ENCODE results near the gene ARL17B.

The ARL17B gene

DNA sequence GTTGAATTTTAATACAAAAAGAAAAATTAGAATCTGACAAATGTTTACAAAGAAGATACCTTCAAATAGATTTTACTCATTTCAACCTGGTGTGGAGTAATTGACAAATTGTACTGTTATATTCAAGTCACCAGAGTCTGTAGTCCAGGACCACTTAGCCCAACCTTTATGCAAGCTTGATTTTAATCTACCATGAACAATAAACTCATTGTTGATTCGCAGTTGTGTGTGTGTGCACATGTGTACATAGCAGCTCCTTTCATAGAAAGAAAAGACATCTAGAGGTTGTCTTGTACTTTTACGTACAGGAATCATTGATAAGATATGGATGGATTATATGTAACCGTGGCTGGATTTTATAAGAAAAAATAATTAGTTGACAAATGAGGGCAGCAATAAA lies 87.3 kb downstream of the ARL17B start:
- Histone ChIP-seq H3K4me1 (ENCODE audit: control insufficient read depth, low read length) (peaks cover 6% of the 10 kb centered on the region), H3K36me3 (ENCODE audit: control insufficient read depth, low read length) (no peaks in the 10 kb centered on the region), H3K4me3 (ENCODE audit: low read length) (no peak overlapping the region), H3K9me2 (replicated peaks; ENCODE audit: control insufficient read depth, low read length) (no peaks in the 10 kb centered on the region), H3F3A (ENCODE audit: control insufficient read depth, insufficient read depth) (no peaks in the 10 kb centered on the region), H3K27me3 (ENCODE audit: control insufficient read depth, low read length) (peaks cover 8% of the 10 kb centered on the region), H3K4me2 (ENCODE audit: low read length) (no peak overlapping the region), H4K20me1 (ENCODE audit: control insufficient read depth, insufficient read depth, low read depth, low read length) (no peaks in the 10 kb centered on the region), H3K9me3 (ENCODE audit: control insufficient read depth, insufficient read depth, low read length) (no peaks in the 10 kb centered on the region), H3K79me2 (ENCODE audit: control insufficient read depth, low read length) (no peaks in the 10 kb centered on the region), H3K27ac (ENCODE audit: low read depth, low read length) (no peak overlapping the region)
- TF ChIP-seq EZH2phosphoT487 (IDR thresholded peaks at IDR 0.05; ENCODE audit: borderline replicate concordance, low read length), result no peak
- TF ChIP-seq, protein P1, sequence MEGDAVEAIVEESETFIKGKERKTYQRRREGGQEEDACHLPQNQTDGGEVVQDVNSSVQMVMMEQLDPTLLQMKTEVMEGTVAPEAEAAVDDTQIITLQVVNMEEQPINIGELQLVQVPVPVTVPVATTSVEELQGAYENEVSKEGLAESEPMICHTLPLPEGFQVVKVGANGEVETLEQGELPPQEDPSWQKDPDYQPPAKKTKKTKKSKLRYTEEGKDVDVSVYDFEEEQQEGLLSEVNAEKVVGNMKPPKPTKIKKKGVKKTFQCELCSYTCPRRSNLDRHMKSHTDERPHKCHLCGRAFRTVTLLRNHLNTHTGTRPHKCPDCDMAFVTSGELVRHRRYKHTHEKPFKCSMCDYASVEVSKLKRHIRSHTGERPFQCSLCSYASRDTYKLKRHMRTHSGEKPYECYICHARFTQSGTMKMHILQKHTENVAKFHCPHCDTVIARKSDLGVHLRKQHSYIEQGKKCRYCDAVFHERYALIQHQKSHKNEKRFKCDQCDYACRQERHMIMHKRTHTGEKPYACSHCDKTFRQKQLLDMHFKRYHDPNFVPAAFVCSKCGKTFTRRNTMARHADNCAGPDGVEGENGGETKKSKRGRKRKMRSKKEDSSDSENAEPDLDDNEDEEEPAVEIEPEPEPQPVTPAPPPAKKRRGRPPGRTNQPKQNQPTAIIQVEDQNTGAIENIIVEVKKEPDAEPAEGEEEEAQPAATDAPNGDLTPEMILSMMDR (IDR thresholded peaks at IDR 0.05; ENCODE audit: low read depth, low read length, poor library complexity, severe bottlenecking), result no peak

DNA sequence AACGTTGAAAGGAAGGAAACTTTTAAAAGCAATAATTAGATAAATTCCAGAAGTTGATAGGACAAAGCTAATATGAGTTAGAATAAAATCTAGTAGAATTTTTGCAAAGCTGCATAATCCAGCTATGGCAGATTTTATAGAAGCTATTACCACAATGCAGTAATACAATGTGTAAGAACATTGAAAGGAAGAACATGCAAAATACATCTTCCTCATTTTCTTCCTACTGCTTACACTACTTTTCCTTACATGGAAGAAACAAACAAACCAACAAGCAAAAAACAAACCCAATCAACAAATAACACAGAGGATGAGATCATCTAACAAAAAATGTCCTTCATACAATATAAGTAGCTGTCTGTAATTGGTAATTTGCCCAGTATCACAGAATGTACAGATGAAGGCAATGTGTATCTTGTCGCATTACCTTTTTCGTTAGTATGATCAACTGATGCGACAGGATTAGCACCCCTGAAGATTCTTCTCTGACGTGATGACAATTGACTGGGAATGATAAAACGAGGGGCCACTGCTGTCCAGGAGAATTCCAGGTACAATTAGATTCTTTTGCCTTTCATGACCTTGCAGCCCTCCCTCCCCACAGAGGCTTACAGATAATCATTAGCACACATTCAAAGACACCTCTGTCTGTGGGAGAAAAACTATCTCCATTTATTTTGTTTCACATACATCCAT lies 87.9 kb downstream of the ARL17B start:
- TF ChIP-seq, protein P1 (IDR thresholded peaks at IDR 0.05; ENCODE audit: low read depth, low read length, poor library complexity, severe bottlenecking), result no peak
- TF ChIP-seq EZH2phosphoT487 (IDR thresholded peaks at IDR 0.05; ENCODE audit: borderline replicate concordance, low read length), result no peak

DNA sequence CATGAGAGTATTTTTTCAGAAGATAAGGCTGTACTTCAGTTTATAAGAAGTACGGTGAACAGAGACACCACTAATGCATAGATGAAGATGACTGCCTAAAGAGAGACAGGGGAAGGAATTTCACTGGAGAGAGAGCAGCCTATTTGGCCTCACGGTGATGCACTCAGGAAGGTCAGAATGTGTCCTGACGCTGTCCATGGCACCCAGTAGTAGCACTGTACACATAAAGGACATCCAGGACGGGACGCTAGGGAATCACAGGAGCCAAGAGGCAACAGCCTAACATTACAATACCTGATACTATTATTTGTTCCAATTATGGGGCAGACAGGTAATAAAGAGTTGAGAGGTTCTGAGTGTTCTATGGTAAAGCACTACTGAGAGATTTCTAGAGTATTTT lies 91.5 kb downstream of the ARL17B start:
- no peaks in the 10 kb centered on the region for H4K20me1 ChIP-seq (ENCODE audit: control insufficient read depth, insufficient read depth, low read depth, low read length)
- H3K4me3 ChIP-seq (ENCODE audit: low read length), result no peak overlapping the region
- peaks cover 13% of the 10 kb centered on the region for H3F3A ChIP-seq (ENCODE audit: control insufficient read depth, insufficient read depth)
- no peak overlapping the region for H3K27ac ChIP-seq (ENCODE audit: low read depth, low read length)
- TF ChIP-seq EZH2phosphoT487 (IDR thresholded peaks at IDR 0.05; ENCODE audit: borderline replicate concordance, low read length), result no peak
- TF ChIP-seq, protein P1 (IDR thresholded peaks at IDR 0.05; ENCODE audit: low read depth, low read length, poor library complexity, severe bottlenecking), result no peak
- H3K4me2 ChIP-seq (ENCODE audit: low read length), result no peak overlapping the region
- no peaks in the 10 kb centered on the region for H3K36me3 ChIP-seq (ENCODE audit: control insufficient read depth, low read length)
- H3K79me2 ChIP-seq (ENCODE audit: control insufficient read depth, low read length), result no peaks in the 10 kb centered on the region
- H3K27me3 ChIP-seq (ENCODE audit: control insufficient read depth, low read length), result peaks cover 14% of the 10 kb centered on the region
- no peaks in the 10 kb centered on the region for H3K9me2 ChIP-seq (replicated peaks; ENCODE audit: control insufficient read depth, low read length)
- H3K4me1 ChIP-seq (ENCODE audit: control insufficient read depth, low read length), result peaks cover 29% of the 10 kb centered on the region
- no peaks in the 10 kb centered on the region for H3K9me3 ChIP-seq (ENCODE audit: control insufficient read depth, insufficient read depth, low read length)

More for the DNA sequence above, 87.9 kb downstream of the ARL17B start:
- H3K36me3 ChIP-seq (ENCODE audit: control insufficient read depth, low read length), result no peaks in the 10 kb centered on the region
- no peaks in the 10 kb centered on the region for H3K9me3 ChIP-seq (ENCODE audit: control insufficient read depth, insufficient read depth, low read length)
- H3K9me2 ChIP-seq (replicated peaks; ENCODE audit: control insufficient read depth, low read length), result no peaks in the 10 kb centered on the region
- no peaks in the 10 kb centered on the region for H3K79me2 ChIP-seq (ENCODE audit: control insufficient read depth, low read length)
- no peak overlapping the region for H3K27ac ChIP-seq (ENCODE audit: low read depth, low read length)
- H3K4me3 ChIP-seq (ENCODE audit: low read length), result no peak overlapping the region
- H3F3A ChIP-seq (ENCODE audit: control insufficient read depth, insufficient read depth), result peaks cover 3% of the 10 kb centered on the region; the same call in 1 of the 2 replicates
- H3K27me3 ChIP-seq (ENCODE audit: control insufficient read depth, low read length), result peaks cover 8% of the 10 kb centered on the region
- no peak overlapping the region for H3K4me2 ChIP-seq (ENCODE audit: low read length)
- no peaks in the 10 kb centered on the region for H4K20me1 ChIP-seq (ENCODE audit: control insufficient read depth, insufficient read depth, low read depth, low read length)
- H3K4me1 ChIP-seq (ENCODE audit: control insufficient read depth, low read length), result peaks cover 6% of the 10 kb centered on the region
